Measurements from ENCODE around the gene NUP214. TPM values are rescaled to one million over a fixed set of nuclear protein-coding genes. Genes with fewer than 3 reads are reported as not detected.
A peak's percentile ranks its signal among the peaks of the same experiment; 100 is the strongest.

Gene NUP214
- total RNA-seq, 4 donors from 2014 or later: 17.4 to 45.4 (median 31.1) TPM

DNA sequence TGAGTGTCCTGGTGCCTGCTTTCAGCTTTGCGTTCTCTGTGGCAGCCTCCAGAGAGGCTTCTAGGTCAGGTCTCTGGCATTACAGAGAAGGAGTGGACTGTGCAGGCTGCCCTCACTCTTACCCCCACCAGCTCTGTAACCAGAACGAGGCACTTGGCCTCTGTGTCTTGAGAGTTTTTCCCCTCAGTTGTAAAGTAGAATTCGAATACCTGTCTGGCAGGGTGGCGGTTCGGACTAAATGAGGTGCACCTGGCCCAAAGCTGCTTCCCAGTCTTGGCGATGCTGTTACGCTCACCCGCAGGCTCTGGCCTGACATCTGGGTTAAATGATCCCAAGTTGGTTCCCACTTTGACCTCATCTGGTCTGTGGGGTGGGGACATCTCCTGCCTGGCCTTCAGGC, 110.8 kb downstream of the NUP214 start:
- intact Hi-C loops (cut with DNase I): no loop called here
- peaks cover 12 to 25% (median 12%) of the 10 kb centered on the region in 3 donors for H3K4me1 ChIP-seq
- no peak overlapping the region for H3K27ac ChIP-seq

DNA sequence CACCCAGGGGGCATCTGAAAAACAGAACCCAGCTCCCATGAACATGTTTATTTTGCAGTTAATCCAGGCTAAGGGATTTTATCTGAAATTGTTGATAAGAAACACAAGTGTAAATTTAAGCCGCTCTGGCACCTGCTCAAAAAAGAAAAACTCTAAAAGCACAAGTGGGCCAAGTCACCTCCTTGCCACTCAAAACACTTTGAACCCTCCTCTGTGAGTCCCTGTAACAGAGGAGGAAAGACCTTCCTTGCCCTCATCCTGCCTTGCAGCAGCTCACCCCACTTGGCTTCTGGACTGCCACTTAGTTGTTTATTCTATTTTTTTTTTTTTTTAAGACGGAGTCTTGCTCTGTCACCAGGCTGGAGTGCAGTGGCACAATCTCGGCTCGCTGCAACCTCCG, 111.4 kb downstream of the NUP214 start:
- H3K4me3 ChIP-seq: no peak overlapping the region
- peaks cover 0 to 4% (median 0%) of the 10 kb centered on the region in 4 donors for H3K27me3 ChIP-seq
- TF ChIP-seq, protein P1, sequence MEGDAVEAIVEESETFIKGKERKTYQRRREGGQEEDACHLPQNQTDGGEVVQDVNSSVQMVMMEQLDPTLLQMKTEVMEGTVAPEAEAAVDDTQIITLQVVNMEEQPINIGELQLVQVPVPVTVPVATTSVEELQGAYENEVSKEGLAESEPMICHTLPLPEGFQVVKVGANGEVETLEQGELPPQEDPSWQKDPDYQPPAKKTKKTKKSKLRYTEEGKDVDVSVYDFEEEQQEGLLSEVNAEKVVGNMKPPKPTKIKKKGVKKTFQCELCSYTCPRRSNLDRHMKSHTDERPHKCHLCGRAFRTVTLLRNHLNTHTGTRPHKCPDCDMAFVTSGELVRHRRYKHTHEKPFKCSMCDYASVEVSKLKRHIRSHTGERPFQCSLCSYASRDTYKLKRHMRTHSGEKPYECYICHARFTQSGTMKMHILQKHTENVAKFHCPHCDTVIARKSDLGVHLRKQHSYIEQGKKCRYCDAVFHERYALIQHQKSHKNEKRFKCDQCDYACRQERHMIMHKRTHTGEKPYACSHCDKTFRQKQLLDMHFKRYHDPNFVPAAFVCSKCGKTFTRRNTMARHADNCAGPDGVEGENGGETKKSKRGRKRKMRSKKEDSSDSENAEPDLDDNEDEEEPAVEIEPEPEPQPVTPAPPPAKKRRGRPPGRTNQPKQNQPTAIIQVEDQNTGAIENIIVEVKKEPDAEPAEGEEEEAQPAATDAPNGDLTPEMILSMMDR (IDR thresholded peaks at IDR 0.05): no peak
- no peak for TF ChIP-seq POLR2A (IDR thresholded peaks at IDR 0.05)
- H3K36me3 ChIP-seq: peaks cover 0 to 44% (median 18%) of the 10 kb centered on the region in 3 donors
- no peak for DNase-seq
- no peak overlapping the region for H3K27ac ChIP-seq
- peaks cover 12 to 25% (median 12%) of the 10 kb centered on the region in 3 donors for H3K4me1 ChIP-seq
- H3K9me3 ChIP-seq: no peaks in the 10 kb centered on the region
- 79 to 85% methylated on average over 5 of the region's 5 CpGs for WGBS, 2 donors
- intact Hi-C loops (cut with DNase I): no loop called here

More for the DNA sequence above, 110.8 kb downstream of the NUP214 start:
- TF ChIP-seq, protein P1 (IDR thresholded peaks at IDR 0.05): no peak
- TF ChIP-seq POLR2A (IDR thresholded peaks at IDR 0.05): no peak
- WGBS, 2 donors: 79 to 97% methylated on average over 5 to 8 of the region's 8 CpGs
- Histone ChIP-seq H3K9me3 (no peaks in the 10 kb centered on the region), H3K36me3 (peaks cover 5 to 50% (median 18%) of the 10 kb centered on the region in 3 donors), H3K27me3 (peaks cover 0 to 4% (median 0%) of the 10 kb centered on the region in 4 donors), H3K4me3 (no peak overlapping the region)
- DNase-seq: no peak

DNA sequence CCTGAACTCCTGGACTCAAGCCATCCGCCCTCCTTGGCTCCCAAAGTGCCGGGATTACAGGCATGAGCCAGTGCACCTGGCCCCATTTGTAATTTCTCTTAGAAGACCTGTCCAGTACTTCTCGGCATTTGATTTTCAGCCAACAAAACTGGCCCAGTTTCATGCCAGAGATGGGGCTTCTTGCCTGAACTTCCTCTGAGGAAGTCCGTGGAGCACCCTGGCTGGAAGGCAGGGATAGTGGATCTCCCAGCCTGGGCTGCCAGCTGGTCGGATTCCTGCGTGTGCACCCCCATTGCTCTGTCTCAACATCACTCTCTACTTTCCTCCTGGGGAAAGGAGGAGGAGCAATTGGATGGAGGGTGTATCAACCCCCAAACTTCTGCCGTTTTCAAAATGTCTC, 111.9 kb downstream of the NUP214 start:
- WGBS, 2 donors: 31 to 63% methylated on average over 7 of the region's 7 CpGs

DNA sequence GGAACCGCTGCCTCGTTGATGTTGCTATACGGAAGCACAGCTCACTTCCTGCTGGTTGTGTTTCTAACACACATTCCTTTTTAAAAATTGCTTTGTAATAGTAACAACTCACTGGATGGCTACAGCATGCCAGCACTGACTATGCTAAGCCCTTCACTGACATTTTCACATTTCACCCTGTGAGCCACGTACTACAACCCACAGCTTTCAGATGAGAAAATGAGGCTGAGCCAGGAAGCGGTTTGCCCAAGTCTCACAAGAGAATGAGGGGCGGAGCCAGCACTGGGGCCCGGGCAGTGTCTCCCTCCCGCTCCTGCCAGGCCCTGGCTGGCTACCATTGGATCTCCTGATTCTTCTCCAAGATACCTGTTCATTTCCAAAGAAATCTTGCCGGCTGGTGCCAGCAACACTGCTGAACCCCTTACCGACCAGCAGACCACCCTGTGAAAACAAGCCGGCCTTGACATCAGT, 112.6 kb downstream of the NUP214 start:
- H3K4me3 ChIP-seq: peak overlapping the region in 3 of 4 donors; percentile 2 to 43 (median 10)
- intact Hi-C loops (cut with DNase I): no loop called here

More for the DNA sequence above, 111.9 kb downstream of the NUP214 start:
- TF ChIP-seq, protein P1 (IDR thresholded peaks at IDR 0.05): no peak
- no peak for DNase-seq
- Histone ChIP-seq H3K9me3 (no peaks in the 10 kb centered on the region), H3K4me3 (no peak overlapping the region), H3K27me3 (peaks cover 0 to 4% (median 0%) of the 10 kb centered on the region in 4 donors), H3K4me1 (peaks cover 12 to 25% (median 12%) of the 10 kb centered on the region in 3 donors), H3K27ac (peak overlapping the region in 1 of 4 donors; percentile 56), H3K36me3 (peaks cover 0 to 38% (median 15%) of the 10 kb centered on the region in 3 donors)
- intact Hi-C loops (cut with DNase I): no loop called here

More for the DNA sequence above, 112.6 kb downstream of the NUP214 start:
- peaks cover 0 to 4% (median 0%) of the 10 kb centered on the region in 4 donors for H3K27me3 ChIP-seq
- 6 to 7% methylated on average over 9 to 10 of the region's 11 CpGs for WGBS, 2 donors
- TF ChIP-seq POLR2A (IDR thresholded peaks at IDR 0.05): no peak
- TF ChIP-seq, protein P1 (IDR thresholded peaks at IDR 0.05): no peak
- no peaks in the 10 kb centered on the region for H3K9me3 ChIP-seq
- peaks cover 0 to 32% (median 12%) of the 10 kb centered on the region in 3 donors for H3K36me3 ChIP-seq
- peaks cover 12 to 25% (median 12%) of the 10 kb centered on the region in 3 donors for H3K4me1 ChIP-seq
- no peak for DNase-seq
- H3K27ac ChIP-seq: peak overlapping the region; percentile 27 to 79 (median 54)
